PC-3 (cell line): ENCODE measurements around the gene FKBP10. TPM values are rescaled to one million over a fixed set of nuclear protein-coding genes. Genes with fewer than 3 reads are reported as not detected.
A peak's percentile ranks its signal among the peaks of the same experiment; 100 is the strongest.

Experiments used
- ATAC-seq: fragments of 200-7000 bp; cut with Tn5 transposase; 2 replicates; pipeline ENCODE4 v1.9.1; 2020; ENCODE audit warnings: mild to moderate bottlenecking, moderate library complexity
- BruUV-seq: library from RNA; stranded (reverse); fragments of 400-500 nt; replicated peaks from 2 replicates; lab custom pipeline; 2021; lab: Mats Ljungman, UMichigan
- CTCF ChIA-PET: fragments of 300-600 bp; sonication (Branson Sonifier 250); formaldehyde crosslinking; loops from one replicate; lab custom pipeline; 2022; ENCODE audit warnings: antibody characterized with exemption; lab: Charles Lee
- POLR2A ChIA-PET: fragments of 300-600 bp; sonication (Branson Sonifier 250); formaldehyde crosslinking; loops from one replicate; lab custom pipeline; 2022; ENCODE audit warnings: antibody characterized with exemption; ENCODE audit not compliant: unreplicated experiment; lab: Charles Lee
- DNase-seq: peaks from one replicate; pipeline ENCODE4 v3.0.0-alpha.2; 2015
- H2AFZ ChIP-seq: fragments of 300-600 bp; sonication (generic); 2 replicates; pipeline ENCODE4 v1.6.0; 2016; ENCODE audit warnings: antibody characterized with exemption, low read length
- H3F3A ChIP-seq: fragments of 300-600 bp; sonication (generic); one replicate; pipeline ENCODE4 v1.6.0; 2017; ENCODE audit warnings: antibody characterized with exemption, low read length, control low read depth, mild to moderate bottlenecking; ENCODE audit not compliant: unreplicated experiment
- H3K27ac ChIP-seq: fragments of 300-600 bp; sonication (generic); 2 replicates; pipeline ENCODE4 v1.5.1; 2016; ENCODE audit warnings: mild to moderate bottlenecking, low read length
- H3K27me3 ChIP-seq: fragments of 300-600 bp; sonication (generic); 2 replicates; pipeline ENCODE4 v1.6.1; 2016; ENCODE audit warnings: low read length, mixed read lengths
- H3K36me3 ChIP-seq: fragments of 300-600 bp; sonication (generic); 2 replicates; pipeline ENCODE4 v1.6.1; 2016; ENCODE audit warnings: low read depth, mixed run types, low read length, mixed read lengths
- H3K4me1 ChIP-seq: fragments of 300-600 bp; sonication (generic); 2 replicates; pipeline ENCODE4 v1.5.1; 2016; ENCODE audit warnings: low read length; ENCODE audit not compliant: insufficient read depth
- H3K4me2 ChIP-seq: fragments of 300-600 bp; sonication (generic); 2 replicates; pipeline ENCODE4 v1.6.0; 2016; ENCODE audit warnings: low read length
- H3K4me3 ChIP-seq: fragments of 300-600 bp; sonication (generic); 2 replicates; pipeline ENCODE4 v1.5.1; 2016; ENCODE audit warnings: mild to moderate bottlenecking, low read length, mixed read lengths
- H3K79me2 ChIP-seq: fragments of 300-600 bp; sonication (generic); 2 replicates; pipeline ENCODE4 v1.6.1; 2017; ENCODE audit warnings: low read length, mixed read lengths
- H3K9ac ChIP-seq: fragments of 300-600 bp; sonication (generic); 2 replicates; pipeline ENCODE4 v1.6.0; 2016; ENCODE audit warnings: mild to moderate bottlenecking, low read length
- H3K9me2 ChIP-seq: fragments of 300-600 bp; sonication (generic); replicated peaks from 2 replicates; pipeline ENCODE4 v1.6.1; 2016; ENCODE audit warnings: mixed run types, low read length, mixed read lengths
- H3K9me3 ChIP-seq: fragments of 300-600 bp; sonication (generic); 2 replicates; pipeline ENCODE4 v1.6.1; 2016; ENCODE audit warnings: low read length, mixed read lengths
- H4K20me1 ChIP-seq: fragments of 300-600 bp; sonication (generic); 2 replicates; pipeline ENCODE4 v1.6.1; 2016; ENCODE audit warnings: low read length, mixed read lengths
- CTCF ChIP-seq: fragments of 300-600 bp; sonication (generic); conservative IDR thresholded peaks from 2 replicates; pipeline ENCODE4 v1.5.1; 2017; ENCODE audit warnings: antibody characterized with exemption, low read depth, mild to moderate bottlenecking, low read length
- EZH2 ChIP-seq: fragments of 300-600 bp; sonication (generic); IDR thresholded peaks from one replicate; pipeline ENCODE4 v1.6.1; 2017; ENCODE audit warnings: antibody characterized with exemption, mild to moderate bottlenecking, low read length; ENCODE audit not compliant: unreplicated experiment
- EZH2phosphoT487 ChIP-seq: fragments of 300-600 bp; sonication (generic); IDR thresholded peaks from 2 replicates; pipeline ENCODE4 v1.6.1; 2018; ENCODE audit warnings: mild to moderate bottlenecking, antibody characterized with exemption, low read length, borderline replicate concordance
- intact Hi-C: fragments of 100-400 bp; cut with micrococcal nuclease; formaldehyde crosslinking; loops from 2 replicates; pipeline ENCODE4 v1.9.0; 2023
- total RNA-seq: library from RNA; depleted of rRNA; stranded (reverse); fragments of >200 nt; gene quantifications from 2 replicates; pipeline ENCODE4 v1.2.3, GENCODE V29; 2014

The FKBP10 gene
- total RNA-seq, 1 experiment from 2014 or later: 63.4 TPM

- DNase-seq (no peak), ATAC-seq (no peak)
- H3K27ac ChIP-seq: no peak overlapping the region
- no peak overlapping the region for H3K4me2 ChIP-seq
- no peak overlapping the region for H3K4me3 ChIP-seq
- H3K27me3 ChIP-seq: no peaks in the 10 kb centered on the region
- H3K4me1 ChIP-seq: no peaks in the 10 kb centered on the region
- H2AFZ ChIP-seq: no peak overlapping the region
- no TSS peak for BruUV-seq
- H3K79me2 ChIP-seq: no peaks in the 10 kb centered on the region
- no peaks in the 10 kb centered on the region for H3K9me3 ChIP-seq
- H3F3A ChIP-seq: no peaks in the 10 kb centered on the region
- no peaks in the 10 kb centered on the region for H4K20me1 ChIP-seq
- intact Hi-C loops: no loop called here
- H3K9ac ChIP-seq: no peak overlapping the region
- ChIA-PET POLR2A (no interaction called here), CTCF (no interaction called here)
- H3K36me3 ChIP-seq: no peaks in the 10 kb centered on the region
- TF ChIP-seq CTCF: no peak
- TF ChIP-seq EZH2: no peak
- no peak for TF ChIP-seq EZH2phosphoT487
- no peaks in the 10 kb centered on the region for H3K9me2 ChIP-seq
These were observed 10.3 kb downstream of the FKBP10 start for GRCh38 chr17:41823141-41823524.

- Histone ChIP-seq H3K27me3 (no peaks in the 10 kb centered on the region), H3K4me1 (no peaks in the 10 kb centered on the region), H3K4me3 (no peak overlapping the region), H3K9me2 (no peaks in the 10 kb centered on the region), H3K27ac (no peak overlapping the region), H4K20me1 (no peaks in the 10 kb centered on the region), H3K9ac (no peak overlapping the region), H3K9me3 (no peaks in the 10 kb centered on the region), H3K79me2 (no peaks in the 10 kb centered on the region), H3K36me3 (no peaks in the 10 kb centered on the region), H3K4me2 (no peak overlapping the region), H2AFZ (no peak overlapping the region), H3F3A (no peaks in the 10 kb centered on the region)
- no peak for TF ChIP-seq EZH2
- TF ChIP-seq CTCF: no peak
- TF ChIP-seq EZH2phosphoT487: no peak
- TSS peak; percentile 17 for BruUV-seq
- ChIA-PET POLR2A (interaction anchor here (0.6 kb wide), 1 partner anchor 22 kb away, joined by 8 read pairs; no protein-coding TSS in a partner anchor), CTCF (no interaction called here)
- intact Hi-C loops: no loop called here
- ATAC-seq: no peak
- no peak for DNase-seq
These were observed 10.8 kb downstream of the FKBP10 start for GRCh38 chr17:41823580-41823979.

GRCh38 chr17:41824086-41824485 lies 11.3 kb downstream of the FKBP10 start:
- BruUV-seq: no TSS peak
- Histone ChIP-seq H3K27me3 (no peaks in the 10 kb centered on the region), H4K20me1 (no peaks in the 10 kb centered on the region), H3K36me3 (no peaks in the 10 kb centered on the region), H3K4me1 (no peaks in the 10 kb centered on the region), H2AFZ (no peak overlapping the region), H3F3A (no peaks in the 10 kb centered on the region), H3K27ac (no peak overlapping the region), H3K9ac (no peak overlapping the region), H3K4me2 (no peak overlapping the region), H3K79me2 (no peaks in the 10 kb centered on the region), H3K9me3 (no peaks in the 10 kb centered on the region), H3K9me2 (no peaks in the 10 kb centered on the region), H3K4me3 (no peak overlapping the region)
- ChIA-PET POLR2A (interaction anchor here (0.6 kb wide), 1 partner anchor 22 kb away, joined by 8 read pairs; no protein-coding TSS in a partner anchor), CTCF (no interaction called here)
- DNase-seq (no peak), ATAC-seq (no peak)
- no peak for TF ChIP-seq EZH2
- no peak for TF ChIP-seq CTCF
- TF ChIP-seq EZH2phosphoT487: no peak
- intact Hi-C loops: no loop called here
